Measurements from ENCODE around the gene RTKN2.

- TF ChIP-seq CTCF (IDR thresholded peaks at IDR 0.05; ENCODE audit: low read depth, low read length, poor library complexity, severe bottlenecking) (no peak), EZH2phosphoT487 (IDR thresholded peaks at IDR 0.05; ENCODE audit: borderline replicate concordance, low read length) (no peak)
These were observed 109.3 kb downstream of the RTKN2 start for GRCh38 chr10:62159351-62159750.
